ENCODE results near the gene GRAMD4. TPM values are rescaled to one million over a fixed set of nuclear protein-coding genes. Genes with fewer than 3 reads are reported as not detected.

GRAMD4 gene
- total RNA-seq, 1 donor from 2014 or later: 26.1 TPM

- H3K4me1 ChIP-seq (ENCODE audit: control insufficient read depth in 3 of 3, insufficient read depth in 3 of 3, low read length in 3 of 3): peaks cover 31 to 58% (median 46%) of the 10 kb centered on the region in 3 donors
- H3K9me3 ChIP-seq (ENCODE audit: control insufficient read depth in 3 of 3, low read length in 3 of 3): no peaks in the 10 kb centered on the region
- no peak overlapping the region for H3K9ac ChIP-seq (ENCODE audit: low read depth in 1 of 3, low read length in 3 of 3)
- H3K27me3 ChIP-seq (ENCODE audit: control insufficient read depth in 3 of 3, insufficient read depth in 3 of 3, low read length in 3 of 3): no peaks in the 10 kb centered on the region
- H3K36me3 ChIP-seq (ENCODE audit: control insufficient read depth in 3 of 3, insufficient read depth in 3 of 3, low read length in 3 of 3): no peaks in the 10 kb centered on the region
- H3K4me3 ChIP-seq (ENCODE audit: low read length in 3 of 3): no peak overlapping the region
- H3K27ac ChIP-seq (ENCODE audit: low read depth, low read length): no peak overlapping the region
Observed at GRCh38 chr22:46584081-46584921, 35.9 kb upstream of the GRAMD4 start.

- H3K27me3 ChIP-seq (ENCODE audit: control insufficient read depth in 3 of 3, insufficient read depth in 3 of 3, low read length in 3 of 3): no peaks in the 10 kb centered on the region
- H3K9me3 ChIP-seq (ENCODE audit: control insufficient read depth in 3 of 3, low read length in 3 of 3): no peaks in the 10 kb centered on the region
- H3K9ac ChIP-seq (ENCODE audit: low read depth in 1 of 3, low read length in 3 of 3): no peak overlapping the region
- H3K4me1 ChIP-seq (ENCODE audit: control insufficient read depth in 3 of 3, insufficient read depth in 3 of 3, low read length in 3 of 3): peaks cover 19 to 49% (median 39%) of the 10 kb centered on the region in 3 donors
- no peaks in the 10 kb centered on the region for H3K36me3 ChIP-seq (ENCODE audit: control insufficient read depth in 3 of 3, insufficient read depth in 3 of 3, low read length in 3 of 3)
- H3K4me3 ChIP-seq (ENCODE audit: low read length in 3 of 3): no peak overlapping the region
- no peak overlapping the region for H3K27ac ChIP-seq (ENCODE audit: low read depth, low read length)
Observed at GRCh38 chr22:46585340-46586122, 34.7 kb upstream of the GRAMD4 start.

- no peak overlapping the region for H3K9ac ChIP-seq (ENCODE audit: low read depth in 1 of 3, low read length in 3 of 3)
- no peaks in the 10 kb centered on the region for H3K9me3 ChIP-seq (ENCODE audit: control insufficient read depth in 3 of 3, low read length in 3 of 3)
- H3K4me3 ChIP-seq (ENCODE audit: low read length in 3 of 3): no peak overlapping the region
- H3K36me3 ChIP-seq (ENCODE audit: control insufficient read depth in 3 of 3, insufficient read depth in 3 of 3, low read length in 3 of 3): no peaks in the 10 kb centered on the region
- no peaks in the 10 kb centered on the region for H3K27me3 ChIP-seq (ENCODE audit: control insufficient read depth in 3 of 3, insufficient read depth in 3 of 3, low read length in 3 of 3)
- peaks cover 13 to 46% (median 33%) of the 10 kb centered on the region in 3 donors for H3K4me1 ChIP-seq (ENCODE audit: control insufficient read depth in 3 of 3, insufficient read depth in 3 of 3, low read length in 3 of 3)
- no peak overlapping the region for H3K27ac ChIP-seq (ENCODE audit: low read depth, low read length)
Observed at GRCh38 chr22:46586123-46586519, 34.1 kb upstream of the GRAMD4 start.

- peaks cover 9 to 42% (median 29%) of the 10 kb centered on the region in 3 donors for H3K4me1 ChIP-seq (ENCODE audit: control insufficient read depth in 3 of 3, insufficient read depth in 3 of 3, low read length in 3 of 3)
- H3K36me3 ChIP-seq (ENCODE audit: control insufficient read depth in 3 of 3, insufficient read depth in 3 of 3, low read length in 3 of 3): no peaks in the 10 kb centered on the region
- H3K9me3 ChIP-seq (ENCODE audit: control insufficient read depth in 3 of 3, low read length in 3 of 3): no peaks in the 10 kb centered on the region
- no peaks in the 10 kb centered on the region for H3K27me3 ChIP-seq (ENCODE audit: control insufficient read depth in 3 of 3, insufficient read depth in 3 of 3, low read length in 3 of 3)
- no peak overlapping the region for H3K4me3 ChIP-seq (ENCODE audit: low read length in 3 of 3)
- peak overlapping the region in 1 of 3 donors; percentile 40 for H3K9ac ChIP-seq (ENCODE audit: low read depth in 1 of 3, low read length in 3 of 3)
- no peak overlapping the region for H3K27ac ChIP-seq (ENCODE audit: low read depth, low read length)
Observed at GRCh38 chr22:46586531-46587011, 33.6 kb upstream of the GRAMD4 start.

GRCh38 chr22:46587061-46587460 lies 33.1 kb upstream of the GRAMD4 start:
- H3K36me3 ChIP-seq (ENCODE audit: control insufficient read depth in 3 of 3, insufficient read depth in 3 of 3, low read length in 3 of 3): no peaks in the 10 kb centered on the region
- no peak overlapping the region for H3K27ac ChIP-seq (ENCODE audit: low read depth, low read length)
- no peaks in the 10 kb centered on the region for H3K27me3 ChIP-seq (ENCODE audit: control insufficient read depth in 3 of 3, insufficient read depth in 3 of 3, low read length in 3 of 3)
- no peaks in the 10 kb centered on the region for H3K9me3 ChIP-seq (ENCODE audit: control insufficient read depth in 3 of 3, low read length in 3 of 3)
- peaks cover 4 to 37% (median 26%) of the 10 kb centered on the region in 3 donors for H3K4me1 ChIP-seq (ENCODE audit: control insufficient read depth in 3 of 3, insufficient read depth in 3 of 3, low read length in 3 of 3)
- peak overlapping the region in 1 of 3 donors; percentile 40 for H3K9ac ChIP-seq (ENCODE audit: low read depth in 1 of 3, low read length in 3 of 3)
- H3K4me3 ChIP-seq (ENCODE audit: low read length in 3 of 3): no peak overlapping the region

GRCh38 chr22:46587492-46588278 lies 32.5 kb upstream of the GRAMD4 start:
- H3K27ac ChIP-seq (ENCODE audit: low read depth, low read length): no peak overlapping the region
- no peaks in the 10 kb centered on the region for H3K9me3 ChIP-seq (ENCODE audit: control insufficient read depth in 3 of 3, low read length in 3 of 3)
- H3K27me3 ChIP-seq (ENCODE audit: control insufficient read depth in 3 of 3, insufficient read depth in 3 of 3, low read length in 3 of 3): no peaks in the 10 kb centered on the region
- H3K4me3 ChIP-seq (ENCODE audit: low read length in 3 of 3): no peak overlapping the region
- H3K36me3 ChIP-seq (ENCODE audit: control insufficient read depth in 3 of 3, insufficient read depth in 3 of 3, low read length in 3 of 3): no peaks in the 10 kb centered on the region
- H3K4me1 ChIP-seq (ENCODE audit: control insufficient read depth in 3 of 3, insufficient read depth in 3 of 3, low read length in 3 of 3): peaks cover 2 to 32% (median 25%) of the 10 kb centered on the region in 3 donors
- peak overlapping the region in 1 of 3 donors; percentile 40 for H3K9ac ChIP-seq (ENCODE audit: low read depth in 1 of 3, low read length in 3 of 3)

GRCh38 chr22:46588279-46589140 lies 31.7 kb upstream of the GRAMD4 start:
- peak overlapping the region in 1 of 3 donors; percentile 33 for H3K9ac ChIP-seq (ENCODE audit: low read depth in 1 of 3, low read length in 3 of 3)
- no peaks in the 10 kb centered on the region for H3K27me3 ChIP-seq (ENCODE audit: control insufficient read depth in 3 of 3, insufficient read depth in 3 of 3, low read length in 3 of 3)
- H3K27ac ChIP-seq (ENCODE audit: low read depth, low read length): no peak overlapping the region
- no peaks in the 10 kb centered on the region for H3K9me3 ChIP-seq (ENCODE audit: control insufficient read depth in 3 of 3, low read length in 3 of 3)
- peaks cover 5 to 35% (median 31%) of the 10 kb centered on the region in 3 donors for H3K4me1 ChIP-seq (ENCODE audit: control insufficient read depth in 3 of 3, insufficient read depth in 3 of 3, low read length in 3 of 3)
- H3K4me3 ChIP-seq (ENCODE audit: low read length in 3 of 3): no peak overlapping the region
- no peaks in the 10 kb centered on the region for H3K36me3 ChIP-seq (ENCODE audit: control insufficient read depth in 3 of 3, insufficient read depth in 3 of 3, low read length in 3 of 3)

GRCh38 chr22:46589141-46589748 lies 30.9 kb upstream of the GRAMD4 start:
- no peak overlapping the region for H3K9ac ChIP-seq (ENCODE audit: low read depth in 1 of 3, low read length in 3 of 3)
- H3K4me3 ChIP-seq (ENCODE audit: low read length in 3 of 3): no peak overlapping the region
- H3K27me3 ChIP-seq (ENCODE audit: control insufficient read depth in 3 of 3, insufficient read depth in 3 of 3, low read length in 3 of 3): no peaks in the 10 kb centered on the region
- no peaks in the 10 kb centered on the region for H3K9me3 ChIP-seq (ENCODE audit: control insufficient read depth in 3 of 3, low read length in 3 of 3)
- H3K4me1 ChIP-seq (ENCODE audit: control insufficient read depth in 3 of 3, insufficient read depth in 3 of 3, low read length in 3 of 3): peaks cover 5 to 32% (median 31%) of the 10 kb centered on the region in 3 donors
- H3K36me3 ChIP-seq (ENCODE audit: control insufficient read depth in 3 of 3, insufficient read depth in 3 of 3, low read length in 3 of 3): no peaks in the 10 kb centered on the region
- H3K27ac ChIP-seq (ENCODE audit: low read depth, low read length): no peak overlapping the region

Data from skeletal muscle tissue (tissue), 4 donors.